NCI-H526 treated with DMSO at 0.1 percent for 48 hours (cell line): ENCODE results near the gene RPAP3.

Experiments used
- DNase-seq: peaks from one replicate; lab custom pipeline; 2025; lab: John Stamatoyannopoulos, UW

Gene RPAP3

DNA sequence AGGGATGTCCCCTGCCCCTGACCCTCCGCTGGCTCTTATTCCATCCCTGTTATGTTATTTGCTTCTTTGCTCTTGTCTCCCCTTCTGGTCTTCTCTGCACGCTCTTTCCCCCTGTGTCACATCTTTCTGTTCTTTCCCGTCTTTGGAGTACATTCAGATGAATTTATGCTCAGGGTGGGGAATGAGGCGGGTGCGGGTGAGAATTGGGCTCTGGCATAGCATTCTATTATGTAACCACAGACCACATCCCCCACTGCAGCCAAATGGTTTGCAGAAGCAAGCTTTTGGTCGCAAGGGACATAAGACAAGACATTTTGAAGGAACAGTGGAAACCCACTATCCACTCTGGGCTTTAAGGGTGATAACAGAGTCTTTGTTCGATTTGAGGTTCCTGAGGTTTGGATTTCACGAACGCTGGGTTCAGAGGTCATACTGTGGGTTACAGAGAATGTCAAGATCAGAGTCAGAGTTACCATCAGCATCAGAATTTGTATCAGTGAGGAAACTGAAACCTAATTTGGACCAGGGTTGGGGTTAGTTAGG is 15.7 kb upstream of the RPAP3 start:
- DNase-seq = no peak

DNA sequence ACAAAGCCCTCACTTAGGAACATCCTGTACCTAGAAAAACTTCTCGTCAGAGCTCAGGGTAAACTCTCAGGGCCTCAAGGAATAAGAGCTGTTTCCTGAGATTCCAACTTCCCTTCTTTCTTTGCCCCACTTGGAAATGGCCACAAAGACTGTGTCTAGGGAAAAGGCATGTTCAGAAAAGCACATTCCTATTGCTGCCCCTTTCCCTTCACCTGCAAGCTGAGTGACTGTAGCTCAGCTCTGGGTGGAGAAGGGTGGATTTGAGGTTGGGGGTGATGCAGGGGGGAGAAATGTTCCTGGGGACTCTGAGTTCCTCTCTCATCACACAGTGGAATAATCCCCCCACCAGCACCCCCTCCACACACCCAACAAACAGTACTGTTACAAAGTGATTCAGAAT is 12.7 kb upstream of the RPAP3 start:
- no peak for DNase-seq

DNA sequence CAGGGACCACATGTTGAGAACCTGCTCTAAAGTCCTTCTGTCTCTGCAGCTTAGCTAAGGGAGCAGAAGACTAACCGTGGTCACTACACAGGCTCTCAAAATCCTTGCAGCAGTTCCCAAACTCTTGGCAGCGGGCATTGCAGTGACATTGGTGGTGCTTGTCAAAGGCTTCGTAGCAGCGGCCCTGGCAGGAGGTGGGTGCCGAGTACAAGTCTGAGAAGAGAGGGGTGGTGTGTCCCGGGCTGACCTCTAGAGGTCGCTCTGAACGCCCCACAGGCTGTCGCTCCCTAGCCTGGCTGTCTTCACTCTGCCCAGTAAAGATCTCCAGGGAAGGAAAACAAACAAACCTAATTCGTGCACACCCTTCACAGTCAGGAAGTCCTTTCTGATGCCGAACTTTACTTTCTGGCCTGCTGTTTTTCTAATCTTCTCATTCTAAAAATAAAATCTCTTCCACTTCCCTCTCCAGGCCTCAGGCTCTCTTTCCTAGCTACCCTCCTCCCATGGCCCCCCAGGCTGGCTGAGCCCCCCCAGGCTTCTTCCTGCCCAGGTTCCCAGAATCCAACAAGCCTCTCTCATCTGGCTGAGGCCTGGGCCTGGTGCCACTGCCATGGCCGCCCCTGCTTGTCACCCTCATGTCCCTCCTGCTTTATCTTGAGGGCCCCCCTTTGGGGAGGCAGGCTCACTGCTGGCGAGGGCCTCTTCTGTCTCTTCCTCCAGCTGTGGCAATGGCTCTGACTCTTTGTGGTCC is 11.8 kb upstream of the RPAP3 start:
- peak; percentile 67 for DNase-seq

DNA sequence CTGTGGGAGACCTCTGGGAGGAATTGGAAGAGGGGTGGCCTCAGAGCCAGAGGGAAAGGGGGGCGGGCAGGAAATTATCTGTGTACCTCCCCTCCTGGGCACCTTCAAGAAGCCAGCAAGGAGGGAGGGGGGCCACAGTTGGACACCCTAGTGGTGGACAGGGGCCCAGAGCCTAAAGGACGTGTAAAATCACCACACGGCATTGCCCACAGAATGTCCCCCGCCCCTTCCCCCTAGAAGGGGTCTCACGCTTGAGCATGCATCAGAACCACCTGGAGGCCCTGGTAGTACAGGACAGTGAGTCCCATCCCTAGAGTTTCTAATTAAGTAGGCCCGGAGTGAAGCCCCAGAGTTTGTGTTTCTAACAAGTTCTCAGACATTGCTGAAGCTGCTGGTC is 11.2 kb upstream of the RPAP3 start:
- no peak for DNase-seq

DNA sequence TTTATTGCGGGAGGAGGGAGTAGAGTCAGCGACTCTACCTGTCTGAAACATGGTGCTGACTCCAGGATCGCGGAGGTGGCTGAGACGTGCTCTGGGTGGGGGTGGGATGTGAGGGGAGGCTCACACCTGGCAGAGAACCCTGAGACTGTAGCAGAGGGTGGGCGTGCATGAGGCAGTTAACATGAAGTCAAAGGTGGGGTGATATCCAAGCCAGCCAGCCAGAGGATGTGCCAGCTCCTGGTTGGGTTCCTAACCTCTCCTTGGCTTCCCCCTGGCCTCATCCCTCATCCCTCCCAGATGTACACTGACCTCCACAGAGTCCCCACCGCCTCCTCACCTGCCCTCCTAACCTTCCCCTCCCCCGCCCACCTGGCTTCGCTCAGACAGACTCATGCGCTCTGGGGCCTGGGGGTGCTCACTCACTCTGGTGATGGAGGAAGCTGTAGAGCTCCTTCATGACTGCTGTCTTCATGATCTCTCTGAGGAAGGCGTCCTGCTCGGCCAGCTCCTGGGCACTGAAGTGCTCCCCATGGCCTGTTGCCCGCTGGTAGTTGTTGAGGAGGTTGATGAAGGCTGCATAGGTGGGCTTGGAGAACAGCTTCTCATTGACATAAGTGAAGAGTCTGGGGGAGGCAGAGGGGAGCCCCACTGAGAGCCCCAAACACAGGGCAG is 10.2 kb upstream of the RPAP3 start:
- DNase-seq = no peak

DNA sequence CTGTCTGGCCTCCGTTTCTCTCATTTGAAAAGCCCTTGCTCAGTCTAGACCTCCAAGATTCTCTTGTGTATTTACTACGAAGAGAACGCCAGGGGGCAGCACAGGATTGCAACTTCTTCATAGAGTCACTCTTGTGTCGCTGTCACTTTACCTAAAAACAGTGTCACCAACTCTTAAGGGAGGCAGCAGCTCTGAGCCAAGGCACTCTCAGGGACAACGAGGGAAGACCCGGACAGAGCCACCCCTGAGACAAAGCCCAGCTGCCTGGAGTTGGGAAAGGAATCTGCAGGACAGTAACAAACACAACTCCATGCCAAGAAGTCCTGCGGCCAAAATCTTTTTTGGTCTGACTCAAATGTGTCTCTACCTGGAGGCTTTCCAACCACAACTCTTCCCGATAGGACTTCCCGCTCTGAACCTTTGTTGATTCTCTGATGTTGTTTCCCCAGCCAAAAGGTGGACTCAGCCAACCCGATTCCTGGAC is 9.6 kb upstream of the RPAP3 start:
- peak; percentile 42 for DNase-seq

DNA sequence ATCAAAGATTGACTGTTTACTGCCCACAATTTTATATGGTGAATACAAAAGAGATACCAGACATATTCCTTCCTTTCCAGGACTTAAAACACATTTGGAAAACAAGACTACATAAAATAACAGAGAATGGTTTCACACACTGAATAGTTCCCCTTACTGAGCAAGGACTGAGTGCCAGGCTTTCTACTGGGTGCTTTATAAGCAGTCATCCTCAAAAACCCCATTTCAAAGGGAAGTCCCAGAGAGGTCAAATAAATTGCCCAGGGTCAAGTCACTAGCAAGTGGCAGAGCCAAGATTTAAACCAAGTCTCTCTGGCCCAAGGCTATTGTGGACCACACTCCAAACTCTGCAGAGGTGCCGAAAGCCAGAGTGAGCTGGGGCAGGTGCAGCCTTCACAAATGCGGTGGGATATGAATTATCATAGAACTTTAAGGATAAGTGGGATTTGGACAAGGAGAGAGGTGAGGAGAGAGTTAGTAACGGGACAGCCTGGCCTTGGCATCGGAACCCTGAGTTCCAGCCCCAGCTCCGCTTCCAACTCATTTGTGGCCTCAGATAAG is 9.1 kb upstream of the RPAP3 start:
- no peak for DNase-seq

DNA sequence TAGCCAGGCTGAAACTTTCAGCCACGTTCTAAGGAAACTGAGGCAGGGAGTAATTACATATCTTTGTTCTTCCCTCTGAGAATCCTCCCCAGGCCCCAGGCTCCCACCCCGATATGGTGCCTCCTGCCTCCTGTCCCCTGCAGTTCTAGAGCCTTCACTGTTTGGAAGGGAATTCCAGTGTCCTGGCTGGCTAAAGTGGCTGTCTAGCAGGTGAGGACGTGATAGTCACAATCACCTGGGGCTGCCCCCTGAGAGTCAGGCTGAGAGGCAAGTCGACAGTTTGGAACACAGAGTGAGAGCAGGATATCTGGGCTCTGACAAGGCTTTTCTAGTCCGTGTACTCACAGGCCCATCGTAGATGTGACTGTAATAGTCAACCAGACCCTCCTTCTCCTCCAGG is 6.3 kb upstream of the RPAP3 start:
- no peak for DNase-seq

DNA sequence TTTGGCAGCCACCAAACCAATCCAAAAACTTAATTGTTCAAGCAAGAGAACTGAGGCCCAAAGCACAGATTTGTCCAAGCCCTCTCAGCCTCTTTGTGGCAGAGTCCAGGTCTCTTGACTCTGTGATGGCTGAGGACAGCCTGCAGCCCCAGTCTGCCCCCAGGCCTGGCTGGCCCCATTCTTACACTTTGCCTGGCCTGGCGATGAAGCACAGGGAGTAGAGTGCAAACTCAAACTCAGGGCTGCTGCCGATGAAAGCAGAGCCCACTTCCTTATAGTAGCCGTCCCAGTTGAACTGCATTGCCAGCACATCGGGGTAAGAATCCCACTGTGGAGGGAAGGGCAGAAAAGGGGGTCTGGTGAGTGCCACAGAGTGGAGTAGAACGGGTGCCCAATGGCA is 5.6 kb upstream of the RPAP3 start:
- no peak for DNase-seq

DNA sequence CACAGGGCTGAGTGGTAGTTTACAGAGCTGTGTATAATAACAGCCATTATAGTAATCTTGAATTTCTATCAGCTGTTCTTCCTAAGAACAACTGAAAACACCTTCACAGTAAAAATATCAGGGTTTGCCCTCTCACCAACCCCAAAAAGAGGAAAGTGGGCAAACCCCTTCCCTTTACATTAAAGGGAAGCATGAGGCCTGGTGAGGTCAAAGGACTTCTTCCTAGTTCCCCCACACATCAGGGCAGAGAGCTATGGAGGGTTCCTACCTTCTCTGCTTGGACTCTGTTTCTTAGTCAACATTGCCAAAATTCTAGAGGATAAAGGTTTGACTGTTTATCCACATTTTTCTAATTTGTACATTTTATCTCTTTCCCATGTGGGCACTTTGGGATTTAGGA is 4.4 kb upstream of the RPAP3 start:
- DNase-seq = no peak

DNA sequence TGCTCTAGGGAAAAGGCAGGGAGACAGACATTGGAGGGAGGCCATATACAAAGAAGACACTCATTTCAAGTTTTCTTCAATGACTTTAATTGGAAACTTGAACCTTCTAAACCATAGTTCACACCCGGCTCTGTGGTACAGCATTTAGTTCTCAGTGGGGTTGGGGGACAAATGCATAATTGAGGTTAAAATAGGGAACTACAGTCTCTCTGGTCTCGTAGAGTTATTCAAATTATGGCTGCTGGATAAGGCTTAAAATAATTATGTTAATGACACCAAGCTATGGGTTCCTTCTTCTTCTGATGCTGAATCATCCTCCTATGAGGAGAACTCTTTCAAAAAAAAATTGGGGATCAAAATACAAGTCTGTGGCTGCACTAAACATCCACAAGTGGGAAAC is 3.8 kb upstream of the RPAP3 start:
- DNase-seq = no peak

DNA sequence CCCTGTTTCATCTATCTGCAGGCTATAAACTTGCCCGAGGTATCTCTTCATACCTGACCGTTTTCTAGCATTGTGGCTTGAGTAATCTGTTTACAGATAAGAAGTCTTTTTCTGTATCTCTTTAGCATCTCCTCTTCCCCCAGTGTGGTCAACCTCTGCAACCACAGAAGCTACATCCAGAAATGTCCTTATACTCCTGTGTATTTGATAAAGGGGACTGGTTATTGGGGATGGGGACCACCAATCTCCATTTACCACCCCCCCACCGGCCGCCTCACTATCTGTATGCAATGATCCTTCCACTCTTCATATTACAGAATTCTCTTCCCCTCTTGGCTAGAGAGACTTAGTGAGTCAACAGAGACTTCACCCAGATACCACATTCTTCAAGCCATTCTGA is 3.4 kb upstream of the RPAP3 start:
- DNase-seq = no peak

DNA sequence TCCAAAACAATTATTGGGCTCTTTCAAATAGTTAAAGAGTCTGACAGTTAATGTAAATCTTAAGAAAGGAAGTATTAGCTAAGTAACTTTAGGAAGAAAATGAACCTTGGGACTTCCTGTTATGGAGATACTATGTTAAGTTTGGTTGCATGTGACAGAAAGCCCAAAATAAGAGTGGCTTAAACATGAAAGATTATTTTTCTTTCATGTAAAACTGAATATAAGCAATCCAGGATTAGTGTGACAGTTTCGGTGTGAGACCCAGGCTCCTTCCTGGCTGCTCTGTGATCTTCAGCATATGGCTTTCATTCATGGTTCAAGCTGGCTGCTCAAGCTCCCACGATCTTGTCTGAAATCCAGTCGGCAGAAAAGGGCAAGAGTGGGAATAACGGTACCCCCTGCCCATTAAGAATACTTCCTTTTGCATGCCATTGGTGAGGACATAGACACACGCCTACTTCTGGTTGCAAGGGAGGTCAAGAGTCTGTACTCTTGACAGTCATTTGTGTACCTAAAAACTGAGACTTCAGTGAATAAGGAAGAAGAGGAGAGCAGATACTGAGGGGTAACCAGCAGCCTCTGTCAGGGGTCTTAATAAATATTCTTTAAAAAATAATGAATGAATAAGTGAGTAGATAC is 2.2 kb upstream of the RPAP3 start:
- no peak for DNase-seq

DNA sequence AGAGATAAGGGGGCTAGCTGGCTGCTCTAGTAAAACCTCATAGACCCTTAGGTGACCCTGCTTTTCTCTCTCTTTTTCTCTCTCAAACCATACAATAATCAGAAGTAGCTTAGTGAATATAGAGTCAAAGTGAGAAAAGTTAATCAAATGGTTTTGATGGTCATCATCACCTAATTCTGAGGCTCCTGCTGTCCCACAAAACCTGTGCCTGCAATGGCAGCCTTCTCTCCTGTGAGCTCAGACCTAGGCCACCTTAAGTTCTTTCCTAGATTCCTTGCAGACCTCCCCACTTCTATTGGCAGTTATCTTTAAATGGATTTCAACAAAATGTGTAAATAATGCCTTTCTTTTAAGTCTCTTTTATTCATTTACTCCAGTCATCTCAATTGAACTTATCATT is 1.5 kb upstream of the RPAP3 start:
- no peak for DNase-seq

DNA sequence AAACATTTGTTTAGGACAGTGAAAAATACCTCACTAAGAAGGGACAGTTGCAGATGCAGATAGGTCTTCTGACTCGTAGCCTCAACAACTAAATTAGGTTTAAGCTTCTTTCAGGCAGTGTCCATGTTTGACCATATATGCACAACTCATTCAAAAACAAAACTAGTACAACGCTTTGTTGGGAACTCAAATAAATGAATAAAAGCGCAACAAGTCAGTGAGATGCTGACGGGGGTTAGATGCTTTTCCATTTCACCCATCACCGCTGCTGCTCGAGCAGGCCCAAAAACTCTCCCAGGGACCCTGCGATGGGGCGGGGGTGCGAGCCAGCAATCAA is 633 bp downstream of the RPAP3 start:
- no peak for DNase-seq

DNA sequence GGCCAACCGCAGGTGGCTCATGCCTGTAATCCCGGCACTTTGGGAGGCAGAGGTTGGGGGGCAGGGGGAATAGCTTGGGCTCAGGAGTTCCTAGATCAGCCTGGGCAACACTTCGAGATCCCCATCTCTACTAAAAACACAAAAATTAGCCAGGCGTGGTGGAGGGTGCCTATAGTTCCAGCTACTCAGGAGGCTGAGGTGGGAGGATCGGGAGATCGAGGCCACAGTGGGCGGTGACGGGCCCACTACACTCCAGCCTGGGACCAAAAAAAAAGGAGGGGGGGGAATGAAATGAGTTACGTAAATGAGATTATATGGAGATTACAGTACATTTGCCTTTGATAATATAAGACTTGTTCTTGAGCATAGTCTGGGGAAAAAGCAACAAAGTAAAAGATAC is 1.1 kb downstream of the RPAP3 start:
- no peak for DNase-seq

DNA sequence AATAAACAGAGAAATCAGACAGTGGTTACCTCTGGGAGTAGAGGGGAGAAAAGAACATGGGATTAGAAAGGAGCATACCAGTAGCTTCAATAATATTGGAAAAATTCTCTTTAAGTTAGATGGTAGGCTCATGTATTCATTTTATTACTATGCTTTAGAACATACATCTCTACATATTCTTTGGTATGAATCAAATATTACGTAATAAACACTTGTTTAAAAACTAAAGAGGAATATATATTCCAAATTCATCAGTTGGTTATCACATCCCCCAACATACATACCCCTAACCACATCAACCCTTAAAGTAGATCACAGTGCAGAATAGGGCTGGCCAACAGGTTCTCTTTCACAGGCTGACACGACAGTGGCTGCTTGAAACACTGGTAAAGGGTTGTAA is 5.6 kb downstream of the RPAP3 start:
- no peak for DNase-seq

DNA sequence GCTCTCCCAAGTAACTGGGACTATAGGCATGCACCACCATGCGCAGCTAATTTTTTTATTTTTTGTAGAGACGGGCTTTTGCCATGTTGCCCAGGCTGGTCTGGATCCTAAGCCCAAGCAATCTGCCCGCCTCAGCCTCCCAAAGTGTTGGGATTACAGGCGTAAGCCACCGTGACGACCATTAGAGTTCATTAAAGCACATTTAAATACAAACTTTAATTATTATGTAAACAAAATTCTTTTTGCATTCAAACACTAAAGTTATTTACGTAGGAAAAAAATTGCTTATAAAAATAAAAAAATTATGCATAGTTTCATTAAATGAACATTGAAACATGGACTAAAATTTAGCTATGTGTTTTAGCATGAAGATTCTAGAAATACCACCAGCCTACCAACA is 7.2 kb downstream of the RPAP3 start:
- no peak for DNase-seq

DNA sequence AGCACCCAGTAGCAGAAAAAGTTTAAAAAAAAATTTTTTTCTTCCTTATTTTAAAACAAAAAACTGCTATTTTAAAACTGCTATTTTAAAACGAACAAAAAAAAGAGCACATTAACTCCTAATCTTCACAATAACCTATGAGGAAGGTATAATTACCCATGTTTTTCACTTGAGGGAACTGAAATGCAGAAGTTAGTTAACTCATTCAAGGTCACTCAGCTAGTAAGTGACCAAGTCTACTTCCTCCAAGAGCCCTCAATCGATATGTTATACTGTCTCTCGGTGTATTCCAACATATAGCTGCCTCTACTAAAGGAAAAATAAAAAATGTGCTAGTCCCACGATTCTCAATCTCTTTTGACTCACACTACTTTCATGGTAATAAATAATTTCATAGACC is 7.8 kb downstream of the RPAP3 start:
- no peak for DNase-seq

DNA sequence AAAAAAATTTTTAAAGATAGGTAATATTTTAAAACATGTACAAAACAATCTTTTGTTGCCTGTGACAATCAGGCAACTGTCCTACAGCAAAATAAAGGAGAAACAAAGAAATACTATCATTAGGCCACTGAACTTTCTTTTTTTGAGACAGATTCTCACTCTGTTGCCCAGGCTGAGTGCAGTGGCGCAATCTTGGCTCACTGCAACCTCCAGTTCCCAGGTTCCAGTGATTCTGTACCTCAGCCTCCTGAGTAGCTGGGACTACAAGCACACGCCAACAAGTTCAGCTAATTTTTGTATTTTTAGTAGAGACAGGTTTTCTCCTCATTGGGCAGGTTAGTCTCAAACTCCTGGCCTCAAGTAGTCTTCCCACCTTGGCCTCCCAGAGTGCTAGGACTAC is 16.6 kb downstream of the RPAP3 start:
- no peak for DNase-seq

DNA sequence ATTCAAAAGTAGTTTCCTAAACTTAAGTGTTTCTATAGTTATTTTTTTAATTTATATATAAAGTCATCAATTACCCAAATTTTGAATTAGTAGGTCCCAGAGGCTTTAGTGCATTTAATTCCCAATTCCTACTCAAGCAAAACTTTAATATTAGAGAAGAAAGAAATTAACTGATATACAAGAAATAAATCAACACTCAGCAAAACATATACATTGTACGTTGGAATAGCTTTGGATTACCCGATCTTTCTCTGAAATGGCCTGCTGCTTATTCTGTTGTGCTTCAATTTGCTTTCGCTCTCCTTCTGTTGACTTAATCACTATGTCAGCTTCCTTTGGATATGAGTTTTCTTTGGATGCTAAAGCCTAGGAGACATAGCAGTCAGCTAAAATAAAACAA is 18.2 kb downstream of the RPAP3 start:
- DNase-seq = no peak

DNA sequence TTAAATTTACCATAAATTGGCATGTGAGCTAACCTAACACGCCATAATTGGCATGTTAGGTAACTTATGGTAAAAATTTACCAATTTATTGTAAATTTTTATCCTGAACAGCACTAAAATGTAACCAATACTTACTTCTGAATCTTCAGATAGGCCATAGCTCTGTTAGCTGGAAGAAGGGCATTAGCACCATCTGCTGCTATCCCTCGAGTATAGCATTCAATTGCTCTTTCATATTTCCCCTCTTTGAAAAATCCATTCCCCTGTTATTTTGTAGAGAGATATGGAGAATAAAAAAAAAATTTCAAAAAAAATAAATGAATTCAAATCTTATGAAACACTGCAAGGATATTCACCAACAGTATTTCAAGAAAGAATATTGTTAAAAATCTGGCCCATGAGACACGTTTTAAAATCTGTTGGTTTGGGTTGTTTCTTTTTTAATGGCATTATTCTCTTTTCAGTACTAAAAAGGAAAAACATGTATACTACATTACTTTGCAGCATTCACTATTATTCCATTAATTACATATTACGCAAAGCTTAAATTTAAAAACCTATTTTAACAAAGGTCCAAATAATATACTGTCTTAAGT is 19.1 kb downstream of the RPAP3 start:
- no peak for DNase-seq

DNA sequence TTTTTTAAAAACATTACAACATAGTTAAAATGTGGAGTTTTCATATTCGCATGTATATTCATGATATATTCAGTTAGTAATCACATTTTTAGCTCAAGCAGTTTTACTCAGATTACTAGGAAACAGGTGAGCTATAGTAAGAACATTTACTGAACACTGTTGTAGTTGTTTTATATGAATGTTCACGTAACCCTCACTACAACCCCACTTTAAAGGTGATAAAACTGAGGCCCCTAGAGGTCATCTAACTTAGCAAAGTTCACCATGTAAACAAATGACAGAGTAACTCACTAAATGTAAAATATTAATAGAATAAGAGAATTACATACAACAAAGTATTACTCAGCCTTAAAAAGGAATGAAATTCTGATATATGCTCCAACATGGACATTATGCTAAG is 26.0 kb downstream of the RPAP3 start:
- DNase-seq = no peak
